K562 (cell line): ENCODE data around the gene MMUT. TPM values are rescaled to one million over a fixed set of nuclear protein-coding genes. Genes with fewer than 3 reads are reported as not detected.

Experiments used
- ATAC-seq: fragments of 200-7000 bp; cut with Tn5 transposase; 3 replicates; pipeline ENCODE4 v1.9.1; 2020; ENCODE audit warnings: moderate library complexity
- BruUV-seq: library from RNA; stranded (reverse); fragments of 400-500 nt; replicated peaks from 2 replicates; lab custom pipeline; 2021; lab: Mats Ljungman, UMichigan
- CTCF ChIA-PET: fragments of 300-600 bp; formaldehyde crosslinking; extraction: SDS; loops from one replicate; lab custom pipeline; 2021; ENCODE audit warnings: low intra/inter-chr PET ratio; lab: Yijun Ruan, JAX
- POLR2A ChIA-PET: fragments of 300-600, 350-650 bp; sonication (Branson Sonifier 250); formaldehyde crosslinking; extraction: SDS; loops from one replicate; lab custom pipeline; 2021; ENCODE audit warnings: antibody characterized with exemption, inconsistent platforms; lab: Yijun Ruan, JAX
- DNase-seq, 4 experiments: peaks; one replicate each; pipeline versions ENCODE4 v3.0.0 to v3.0.0-alpha.2; 2011 to 2018; ENCODE audit warnings: low spot score in 3 of 4, mixed read lengths in 3 of 4; ENCODE audit errors: extremely low read depth in 1 of 4
- FAIRE-seq: peaks from 2 replicates; lab custom pipeline; 2011; peaks lifted over from hg19 to GRCh38; lab: Jason Lieb, UNC
- H2AFZ ChIP-seq: 2 replicates; pipeline ENCODE4 v1.6.0; 2011; ENCODE audit warnings: low read depth, low read length, control low read depth, inconsistent platforms
- H3K27ac ChIP-seq: fragments of 200-600 bp; 3 replicates; pipeline ENCODE4 v1.8.0; 2011; ENCODE audit warnings: low read depth, mild to moderate bottlenecking, control low read depth, inconsistent platforms, low read length, moderate library complexity, mixed read lengths; ENCODE audit errors: extremely low read depth
- H3K27me3 ChIP-seq, 2 experiments: fragments of 300-600 bp in 1 of 2; 2 replicates in 1 of 2; 3 replicates in 1 of 2; pipeline versions ENCODE4 v1.6.0 to v1.8.0; 2011; ENCODE audit warnings: inconsistent platforms in 2 of 2, low read length in 2 of 2, mild to moderate bottlenecking in 1 of 2, mixed read lengths in 1 of 2, moderate library complexity in 1 of 2; ENCODE audit not compliant: control insufficient read depth in 2 of 2, insufficient read depth in 2 of 2
- H3K36me3 ChIP-seq: fragments of 300-600 bp; 3 replicates; pipeline ENCODE4 v1.8.0; 2011; ENCODE audit warnings: mild to moderate bottlenecking, low read length, inconsistent platforms; ENCODE audit not compliant: control insufficient read depth, insufficient read depth
- H3K4me1 ChIP-seq, 2 experiments: fragments of 200-600 bp in 1 of 2; replicated peaks in 1 of 2; 2 replicates in 1 of 2; 3 replicates in 1 of 2; pipeline versions ENCODE4 v1.5.1 to v1.8.0; 2011; ENCODE audit warnings: inconsistent platforms in 2 of 2, low read length in 2 of 2, mild to moderate bottlenecking in 1 of 2, mixed read lengths in 1 of 2, moderate library complexity in 1 of 2; ENCODE audit not compliant: control insufficient read depth in 2 of 2, insufficient read depth in 2 of 2
- H3K4me2 ChIP-seq: 2 replicates; pipeline ENCODE4 v1.6.1; 2011; ENCODE audit warnings: low read length, control low read depth, inconsistent platforms, mixed read lengths; ENCODE audit not compliant: insufficient read depth
- H3K4me3 ChIP-seq: fragments of 200-600 bp; sonication (generic), shearing (Covaris generic); 2 replicates; pipeline ENCODE4 v1.5.1; 2016; ENCODE audit warnings: control low read depth, inconsistent platforms
- H3K79me2 ChIP-seq: fragments of 200-600 bp; 3 replicates; pipeline ENCODE4 v1.8.0; 2011; ENCODE audit warnings: low read length, inconsistent platforms; ENCODE audit not compliant: control insufficient read depth, insufficient read depth
- H3K9ac ChIP-seq, 2 experiments: 2 replicates each; pipeline versions ENCODE4 v1.6.0 to v1.6.1; 2011; ENCODE audit warnings: low read depth in 2 of 2, low read length in 2 of 2, control low read depth in 1 of 2, inconsistent platforms in 1 of 2, mild to moderate bottlenecking in 1 of 2, mixed read lengths in 1 of 2; ENCODE audit not compliant: insufficient read depth in 1 of 2
- H3K9me1 ChIP-seq: one replicate; pipeline ENCODE4 v1.6.0; 2011; ENCODE audit warnings: inconsistent platforms, mild to moderate bottlenecking, low read length, moderate library complexity; ENCODE audit not compliant: control insufficient read depth, insufficient read depth
- H3K9me3 ChIP-seq: replicated peaks from 2 replicates; pipeline ENCODE4 v1.5.1; 2011; ENCODE audit warnings: low read depth, low read length, inconsistent platforms; ENCODE audit not compliant: control insufficient read depth, insufficient read depth
- H4K20me1 ChIP-seq: replicated peaks from 2 replicates; pipeline ENCODE4 v1.6.1; 2011; ENCODE audit warnings: low read length, inconsistent platforms, mixed read lengths; ENCODE audit not compliant: control insufficient read depth, insufficient read depth
- ADNP ChIP-seq: fragments of 200-800 bp; sonication (Bioruptor generic); IDR thresholded peaks from 2 replicates; pipeline ENCODE4 v1.6.1; 2016; ENCODE audit warnings: missing genetic modification characterization, missing compliant biosample characterization
- ESRRB ChIP-seq: fragments of 250-450 bp; sonication (Bioruptor Pico); IDR thresholded peaks from 2 replicates; pipeline ENCODE4 v1.5.0; 2020; ENCODE audit warnings: mild to moderate bottlenecking, moderate library complexity, borderline replicate concordance
- HDAC2 ChIP-seq: fragments of 450-650 bp; IDR thresholded peaks from 2 replicates; pipeline ENCODE4 v1.6.1; 2016; ENCODE audit warnings: mild to moderate bottlenecking
- HNRNPLL ChIP-seq: fragments of 200-400 bp; formaldehyde crosslinking; IDR thresholded peaks from 2 replicates; pipeline ENCODE4 v1.6.1; 2017; ENCODE audit warnings: low read length, low read depth, mild to moderate bottlenecking; ENCODE audit not compliant: poor library complexity, severe bottlenecking
- MBD2 ChIP-seq: sonication (generic); IDR thresholded peaks from 2 replicates; pipeline ENCODE4 v1.6.1; 2016; ENCODE audit warnings: low read depth, borderline replicate concordance
- MTA2 ChIP-seq: fragments of 450-650 bp; IDR thresholded peaks from 2 replicates; pipeline ENCODE4 v1.6.1; 2016; ENCODE audit warnings: low read depth
- MYC ChIP-seq, 2 experiments: fragments of 250-450 bp in 1 of 2; sonication (Bioruptor Pico) in 1 of 2; IDR thresholded peaks; 2 replicates each; pipeline versions ENCODE4 v1.5.1 to v1.6.1; 2012 to 2021; ENCODE audit warnings: low read depth in 2 of 2, borderline replicate concordance in 1 of 2, improper control_type of control experiment in 1 of 2, low read length in 1 of 2, mild to moderate bottlenecking in 1 of 2, moderate library complexity in 1 of 2
- NR4A1 ChIP-seq, 2 experiments: fragments of 250-450 bp in 1 of 2; fragments of 450-650 bp in 1 of 2; sonication (Bioruptor Pico) in 1 of 2; IDR thresholded peaks; 2 replicates each; pipeline versions ENCODE4 v1.4.0 to v1.6.1; 2016 to 2020; ENCODE audit warnings: mild to moderate bottlenecking in 2 of 2, missing compliant biosample characterization in 1 of 2, missing genetic modification characterization in 1 of 2, moderate library complexity in 1 of 2
- RBM15 ChIP-seq: fragments of 200-400 bp; formaldehyde crosslinking; IDR thresholded peaks from 2 replicates; pipeline ENCODE4 v1.6.1; 2018; ENCODE audit warnings: mild to moderate bottlenecking, low read length, moderate library complexity; ENCODE audit not compliant: insufficient read depth
- SAFB2 ChIP-seq: fragments of 200-400 bp; formaldehyde crosslinking; IDR thresholded peaks from 2 replicates; pipeline ENCODE4 v1.6.1; 2018; ENCODE audit warnings: borderline replicate concordance, low read length, low read depth, moderate library complexity; ENCODE audit not compliant: severe bottlenecking
- SMARCC2 ChIP-seq: fragments of 450-650 bp; IDR thresholded peaks from 2 replicates; pipeline ENCODE4 v1.6.1; 2017; ENCODE audit warnings: antibody characterized with exemption, moderate library complexity, mild to moderate bottlenecking, low read depth
- U2AF2 ChIP-seq: fragments of 200-400 bp; formaldehyde crosslinking; optimal IDR thresholded peaks from 2 replicates; pipeline ENCODE3; 2017; ENCODE audit warnings: low read depth, mild to moderate bottlenecking, low read length
- ZC3H8 ChIP-seq: fragments of 450-650 bp; IDR thresholded peaks from 2 replicates; pipeline ENCODE4 v1.6.1; 2017
- ZNF57 ChIP-seq: fragments of 450-650 bp; formaldehyde crosslinking; IDR thresholded peaks from 2 replicates; pipeline ENCODE4 v1.4.0; 2020; ENCODE audit warnings: mild to moderate bottlenecking, moderate library complexity
- WGBS: fragments of 100-300 bp; shearing (Covaris generic); methylation state at CpG from one replicate; pipeline ENCODE4 v1.1.6; 2016; ENCODE audit warnings: low coverage, mixed read lengths; ENCODE audit not compliant: insufficient coverage; ENCODE audit errors: missing lambda C conversion rate; 5-methylcytosine and 5-hydroxymethylcytosine counted together
- in situ Hi-C: fragments of 300-500 bp; cut with MboI; formaldehyde crosslinking; loops from 4 replicates; pipeline ENCODE4 v1.15.0; 2018; ENCODE audit warnings: inconsistent platforms, mixed read lengths
- intact Hi-C: fragments of 100-400 bp; cut with micrococcal nuclease; formaldehyde crosslinking; loops from 2 replicates; pipeline ENCODE4 v1.14.2; 2022
- polyA plus RNA-seq, 8 experiments: library from polyadenylated mRNA; depleted of rRNA in 4 of 8; stranded (reverse) in 5 of 8; unstranded in 3 of 8; fragments of >200 nt; fragmentation: Nextera tagmentation in 2 of 8; fragmentation: Illumina TruSeq in 1 of 8; extraction: Ambion mirVana in 2 of 8; extraction: Trizol in 1 of 8; gene quantifications; 2 replicates each; pipeline versions ENCODE4 v1.2.1 to v1.2.3, GENCODE V29; 2011 to 2014; ENCODE audit warnings: inconsistent platforms in 1 of 8, missing spikeins in 1 of 8
- total RNA-seq, 7 experiments: library from RNA; depleted of rRNA in 6 of 7; stranded (reverse); fragments of >200 nt in 6 of 7; fragmentation: Illumina TruSeq in 2 of 7; extraction: Trizol in 2 of 7; gene quantifications; 2 replicates each; pipeline versions ENCODE4 v1.2.1 to v1.2.3, GENCODE V29; 2011 to 2021; ENCODE audit warnings: low replicate concordance in 1 of 7
- TF ChIP-seq, protein P1 (sequence below): IDR thresholded peaks from 2 replicates; pipeline ENCODE4 v1.6.1; 2014; ENCODE audit warnings: antibody characterized with exemption
- TF ChIP-seq, protein P2 (sequence below): fragments of 450-650 bp; formaldehyde crosslinking; IDR thresholded peaks from 2 replicates; pipeline ENCODE4 v1.4.0; 2020; ENCODE audit warnings: mild to moderate bottlenecking, moderate library complexity
- TF ChIP-seq, protein P3 (sequence below): fragments of 450-650 bp; IDR thresholded peaks from 2 replicates; pipeline ENCODE4 v1.6.1; 2016; ENCODE audit warnings: low read depth, mild to moderate bottlenecking, moderate library complexity

MMUT gene
- total and polyA plus RNA-seq, 9 of the 15 experiments (the other 6 are each of a cell fraction or from before 2014, with no cell fraction given): 7.1 to 26.4 (median 16.0) TPM

- BruUV-seq: no TSS peak
- POLR2A ChIA-PET: no interaction called here
Measured at GRCh38 chr6:49468042-49468441, 5.0 kb upstream of the MMUT start.

More at GRCh38 chr6:49468042-49468441, 5.0 kb upstream of the MMUT start:
- in situ Hi-C loops: no loop called here
- Histone ChIP-seq H2AFZ (no peak overlapping the region), H3K4me3 (no peak overlapping the region), H4K20me1 (no peaks in the 10 kb centered on the region), H3K9me3 (no peaks in the 10 kb centered on the region), H3K27ac (no peak overlapping the region), H3K27me3 (no peaks in the 10 kb centered on the region), H3K9ac (no peak overlapping the region), H3K79me2 (peaks cover 64% of the 10 kb centered on the region), H3K4me2 (no peak overlapping the region), H3K4me1 (peaks cover 0 to 5% of the 10 kb centered on the region in 2 experiments; a peak in 1 of 5 replicates), H3K9me1 (no peaks in the 10 kb centered on the region), H3K36me3 (peaks cover 33% of the 10 kb centered on the region)
- CTCF ChIA-PET: no interaction called here
- TF ChIP-seq SAFB2: no peak
- TF ChIP-seq NR4A1 (CRISPR knock-in tag; IDR thresholded peaks at IDR 0.05): no peak
- TF ChIP-seq NR4A1 (tag; IDR thresholded peaks at IDR 0.05): no peak
- TF ChIP-seq, protein P1, sequence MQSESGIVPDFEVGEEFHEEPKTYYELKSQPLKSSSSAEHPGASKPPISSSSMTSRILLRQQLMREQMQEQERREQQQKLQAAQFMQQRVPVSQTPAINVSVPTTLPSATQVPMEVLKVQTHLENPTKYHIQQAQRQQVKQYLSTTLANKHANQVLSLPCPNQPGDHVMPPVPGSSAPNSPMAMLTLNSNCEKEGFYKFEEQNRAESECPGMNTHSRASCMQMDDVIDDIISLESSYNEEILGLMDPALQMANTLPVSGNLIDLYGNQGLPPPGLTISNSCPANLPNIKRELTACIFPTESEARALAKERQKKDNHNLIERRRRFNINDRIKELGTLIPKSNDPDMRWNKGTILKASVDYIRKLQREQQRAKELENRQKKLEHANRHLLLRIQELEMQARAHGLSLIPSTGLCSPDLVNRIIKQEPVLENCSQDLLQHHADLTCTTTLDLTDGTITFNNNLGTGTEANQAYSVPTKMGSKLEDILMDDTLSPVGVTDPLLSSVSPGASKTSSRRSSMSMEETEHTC: no peak
- no peak for TF ChIP-seq ESRRB (CRISPR knock-in tag)
- no peak for TF ChIP-seq RBM15
- TF ChIP-seq MBD2: no peak
- no peak for TF ChIP-seq HNRNPLL
- TF ChIP-seq ZNF57: no peak
- TF ChIP-seq HDAC2: no peak
- no peak for TF ChIP-seq U2AF2
- TF ChIP-seq, protein P2, sequence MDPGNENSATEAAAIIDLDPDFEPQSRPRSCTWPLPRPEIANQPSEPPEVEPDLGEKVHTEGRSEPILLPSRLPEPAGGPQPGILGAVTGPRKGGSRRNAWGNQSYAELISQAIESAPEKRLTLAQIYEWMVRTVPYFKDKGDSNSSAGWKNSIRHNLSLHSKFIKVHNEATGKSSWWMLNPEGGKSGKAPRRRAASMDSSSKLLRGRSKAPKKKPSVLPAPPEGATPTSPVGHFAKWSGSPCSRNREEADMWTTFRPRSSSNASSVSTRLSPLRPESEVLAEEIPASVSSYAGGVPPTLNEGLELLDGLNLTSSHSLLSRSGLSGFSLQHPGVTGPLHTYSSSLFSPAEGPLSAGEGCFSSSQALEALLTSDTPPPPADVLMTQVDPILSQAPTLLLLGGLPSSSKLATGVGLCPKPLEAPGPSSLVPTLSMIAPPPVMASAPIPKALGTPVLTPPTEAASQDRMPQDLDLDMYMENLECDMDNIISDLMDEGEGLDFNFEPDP (CRISPR knock-in tag): no peak
- no peak for TF ChIP-seq ADNP (tag)
- TF ChIP-seq, protein P3, sequence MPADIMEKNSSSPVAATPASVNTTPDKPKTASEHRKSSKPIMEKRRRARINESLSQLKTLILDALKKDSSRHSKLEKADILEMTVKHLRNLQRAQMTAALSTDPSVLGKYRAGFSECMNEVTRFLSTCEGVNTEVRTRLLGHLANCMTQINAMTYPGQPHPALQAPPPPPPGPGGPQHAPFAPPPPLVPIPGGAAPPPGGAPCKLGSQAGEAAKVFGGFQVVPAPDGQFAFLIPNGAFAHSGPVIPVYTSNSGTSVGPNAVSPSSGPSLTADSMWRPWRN: no peak
- TF ChIP-seq MTA2: no peak
- TF ChIP-seq ZC3H8: no peak
- no peak for TF ChIP-seq SMARCC2
- TF ChIP-seq MYC (IDR thresholded peaks at IDR 0.05; ENCODE audit: low read depth, low read length): no peak
- no peak for TF ChIP-seq MYC (CRISPR knock-in tag; IDR thresholded peaks at IDR 0.05; ENCODE audit: borderline replicate concordance, low read depth)
- WGBS: 85% methylated on average over 9 of the region's 9 CpGs
- ATAC-seq (no peak), DNase-seq (no peak), FAIRE-seq (no peak)
- intact Hi-C loops: no loop called here
